Skeletal muscle tissue (tissue), 5 donors: ENCODE measurements around the gene SERF1B. TPM values are rescaled to one million over a fixed set of nuclear protein-coding genes. Genes with fewer than 3 reads are reported as not detected.
"Not testable (repeated sequence)": the region's sequence is repeated elsewhere in the genome, so short reads cannot be mapped to it uniquely, and the experiment has no call there.

ENCODE experiments used
- H3K27ac ChIP-seq: one replicate; pipeline ENCODE4 v1.7.0; 2013; ENCODE audit warnings: mild to moderate bottlenecking, low read depth, low read length, inconsistent platforms
- H3K27me3 ChIP-seq, 3 donors: one replicate each; pipeline ENCODE4 v1.7.0; 2013; ENCODE audit warnings: low read length in 3 of 3; ENCODE audit not compliant: control insufficient read depth in 3 of 3, insufficient read depth in 3 of 3
- H3K36me3 ChIP-seq, 3 donors: one replicate each; pipeline ENCODE4 v1.7.0; 2013; ENCODE audit warnings: low read length in 3 of 3; ENCODE audit not compliant: control insufficient read depth in 3 of 3, insufficient read depth in 3 of 3
- H3K4me1 ChIP-seq, 3 donors: one replicate each; pipeline ENCODE4 v1.7.0; 2013; ENCODE audit warnings: low read length in 3 of 3, mild to moderate bottlenecking in 3 of 3; ENCODE audit not compliant: control insufficient read depth in 3 of 3, insufficient read depth in 3 of 3
- H3K4me3 ChIP-seq, 3 donors: one replicate each; pipeline ENCODE4 v1.7.0; 2013; ENCODE audit warnings: low read length in 3 of 3
- H3K9ac ChIP-seq, 3 donors: one replicate each; pipeline ENCODE4 v1.7.0; 2013; ENCODE audit warnings: low read length in 3 of 3, mild to moderate bottlenecking in 3 of 3, moderate library complexity in 2 of 3, low read depth in 1 of 3
- H3K9me3 ChIP-seq, 3 donors: one replicate each; pipeline ENCODE4 v1.7.0; 2013; ENCODE audit warnings: low read length in 3 of 3; ENCODE audit not compliant: control insufficient read depth in 3 of 3
- small RNA-seq: library from RNA; depleted of rRNA; stranded (forward); fragments of <200 nt; gene quantifications from one replicate; pipeline ENCODE3, GENCODE V24; 2014
- total RNA-seq: library from RNA; depleted of rRNA; stranded (reverse); fragments of >200 nt; gene quantifications from one replicate; pipeline ENCODE4 v1.2.3, GENCODE V29; 2014
- donor health status: Osteomylitis.

SERF1B gene
- total RNA-seq, 1 donor from 2014 or later, result 16.2 TPM

- not testable (repeated sequence) for H3K27ac ChIP-seq, H3K4me1 ChIP-seq, H3K36me3 ChIP-seq, H3K4me3 ChIP-seq, H3K9me3 ChIP-seq, H3K27me3 ChIP-seq, H3K9ac ChIP-seq
These were observed 63.9 kb downstream of the SERF1B start for GRCh38 chr5:70088907-70089464.

DNA sequence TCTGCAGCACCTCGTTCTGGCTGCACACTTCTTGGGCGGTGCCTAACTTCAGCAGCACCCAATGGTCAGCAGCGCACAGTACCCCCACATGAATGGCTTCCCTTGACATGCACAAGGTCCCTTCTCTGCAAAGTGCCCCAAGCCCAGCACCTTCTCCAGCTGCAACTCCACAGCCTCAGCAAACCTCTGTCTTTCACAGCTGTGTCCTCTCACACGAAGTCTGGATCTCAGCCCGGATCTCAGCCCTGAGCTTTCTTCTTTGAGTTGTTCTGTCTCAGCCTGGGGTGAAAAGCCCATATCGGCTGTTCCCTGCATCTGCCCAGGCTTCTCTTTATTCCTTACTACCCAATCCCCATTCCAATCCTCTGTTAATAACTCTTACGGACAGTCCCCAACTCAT, 66.7 kb downstream of the SERF1B start:
- not testable (repeated sequence) for H3K27me3 ChIP-seq, H3K36me3 ChIP-seq, H3K9ac ChIP-seq, H3K4me1 ChIP-seq, H3K4me3 ChIP-seq, H3K27ac ChIP-seq, H3K9me3 ChIP-seq

Small RNA genes lying within 50 kb of the gene (small RNA-seq; reads per million reads assigned to genes)
- not detected for gene CDH12P2

Other genes with a start within 250 kb of the SERF1B start
- gene SMN2, start 24.4 kb downstream of the SERF1B start, total RNA-seq, result 14.6 TPM